GM18907 (cell line): ENCODE measurements around the gene PTPRN2.

Experiments used
- ATAC-seq: cut with Tn5 transposase; IDR thresholded peaks from one replicate; pipeline ENCODE4 v1.9.1; 2021; ENCODE audit warnings: mild to moderate bottlenecking, moderate library complexity; ENCODE audit not compliant: unreplicated experiment

The PTPRN2 gene

GRCh38 chr7:157978766-157979165 is 608.9 kb downstream of the PTPRN2 start:
- ATAC-seq, result no peak

- no peak for ATAC-seq
Measured at GRCh38 chr7:157977717-157978496, 609.7 kb downstream of the PTPRN2 start.

GRCh38 chr7:157977306-157977705 is 610.3 kb downstream of the PTPRN2 start:
- no peak for ATAC-seq

- ATAC-seq, result no peak
Measured at GRCh38 chr7:157976406-157976805, 611.2 kb downstream of the PTPRN2 start.

GRCh38 chr7:157975401-157976372 is 611.9 kb downstream of the PTPRN2 start:
- no peak for ATAC-seq

- no peak for ATAC-seq
Measured at GRCh38 chr7:157974678-157975230, 612.9 kb downstream of the PTPRN2 start.

GRCh38 chr7:157973971-157974677 is 613.5 kb downstream of the PTPRN2 start:
- ATAC-seq, result no peak

GRCh38 chr7:157972914-157973313 is 614.7 kb downstream of the PTPRN2 start:
- ATAC-seq, result no peak

GRCh38 chr7:157971501-157971900 is 616.1 kb downstream of the PTPRN2 start:
- no peak for ATAC-seq

GRCh38 chr7:157970744-157971143 is 616.9 kb downstream of the PTPRN2 start:
- no peak for ATAC-seq

GRCh38 chr7:157969995-157970394 is 617.6 kb downstream of the PTPRN2 start:
- ATAC-seq, result no peak

- ATAC-seq, result no peak
Measured at GRCh38 chr7:157966490-157966889, 621.1 kb downstream of the PTPRN2 start.

GRCh38 chr7:157964521-157964920 is 623.1 kb downstream of the PTPRN2 start:
- no peak for ATAC-seq

- ATAC-seq, result no peak
Measured at GRCh38 chr7:157964016-157964415, 623.6 kb downstream of the PTPRN2 start.

- ATAC-seq, result no peak
Measured at GRCh38 chr7:157963526-157963925, 624.1 kb downstream of the PTPRN2 start.

GRCh38 chr7:157962458-157963306 is 624.9 kb downstream of the PTPRN2 start:
- ATAC-seq, result no peak

GRCh38 chr7:157961731-157962457 is 625.7 kb downstream of the PTPRN2 start:
- no peak for ATAC-seq

GRCh38 chr7:157955348-157955999 is 632.1 kb downstream of the PTPRN2 start:
- ATAC-seq, result no peak

- ATAC-seq, result no peak
Measured at GRCh38 chr7:157954901-157955300, 632.7 kb downstream of the PTPRN2 start.
